ENCODE measurements around the gene CCDC102A.

CCDC102A gene

DNA sequence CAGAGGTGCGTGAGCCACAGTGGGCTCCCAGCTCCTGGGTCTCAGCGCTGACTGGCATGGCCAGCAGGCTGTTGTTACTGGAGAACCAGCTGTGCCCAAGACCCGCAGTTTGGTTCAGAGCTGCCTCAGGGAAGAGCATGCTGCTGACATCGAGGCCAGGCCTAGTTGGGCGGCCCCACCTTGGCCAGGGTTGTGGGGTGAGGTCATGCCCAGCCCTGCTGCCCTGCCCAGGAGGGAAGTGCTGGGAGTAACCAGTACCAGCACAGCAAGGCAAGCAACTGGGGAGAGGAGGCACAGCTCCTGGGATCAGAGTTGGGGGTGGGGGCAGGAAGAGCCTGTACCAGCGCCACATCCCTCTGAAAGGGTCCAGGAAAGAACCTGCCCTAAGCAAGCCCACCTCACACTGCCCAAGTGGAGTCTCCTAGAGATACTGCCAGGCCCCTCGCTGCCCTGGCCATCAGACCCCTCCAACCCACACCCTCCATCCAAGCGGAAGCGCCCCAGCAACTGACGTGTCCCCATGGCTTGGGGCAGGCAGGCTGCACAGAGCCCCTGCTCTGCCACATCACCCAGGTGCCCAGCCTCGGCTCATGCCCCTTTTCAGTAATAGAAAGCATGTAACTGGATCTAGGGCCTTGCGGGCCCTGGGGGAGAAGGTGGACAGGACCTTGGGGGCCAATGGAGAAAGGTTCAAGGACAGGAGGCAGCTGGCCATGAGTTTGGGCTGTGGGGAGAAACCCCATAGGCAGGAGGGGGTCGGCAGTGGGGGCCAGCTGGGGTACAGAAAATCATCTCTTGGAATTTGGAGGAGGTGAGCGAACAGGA, 51.1 kb downstream of the CCDC102A start:
- TF ChIP-seq CTCF (IDR thresholded peaks at IDR 0.05): no peak
- H3K4me3 ChIP-seq: peak overlapping the region; percentile 93
- peak overlapping the region; percentile 77 to 92 for H3K27ac ChIP-seq
- DNase-seq (ENCODE audit: low spot score): no peak

GRCh38 chr16:57484515-57485005, 51.8 kb downstream of the CCDC102A start:
- no peak for DNase-seq (ENCODE audit: low spot score)
- TF ChIP-seq CTCF (IDR thresholded peaks at IDR 0.05): no peak
- Histone ChIP-seq H3K4me3 (peak overlapping the region; percentile 93), H3K27ac (peak overlapping the region; percentile 3 to 92)

DNA sequence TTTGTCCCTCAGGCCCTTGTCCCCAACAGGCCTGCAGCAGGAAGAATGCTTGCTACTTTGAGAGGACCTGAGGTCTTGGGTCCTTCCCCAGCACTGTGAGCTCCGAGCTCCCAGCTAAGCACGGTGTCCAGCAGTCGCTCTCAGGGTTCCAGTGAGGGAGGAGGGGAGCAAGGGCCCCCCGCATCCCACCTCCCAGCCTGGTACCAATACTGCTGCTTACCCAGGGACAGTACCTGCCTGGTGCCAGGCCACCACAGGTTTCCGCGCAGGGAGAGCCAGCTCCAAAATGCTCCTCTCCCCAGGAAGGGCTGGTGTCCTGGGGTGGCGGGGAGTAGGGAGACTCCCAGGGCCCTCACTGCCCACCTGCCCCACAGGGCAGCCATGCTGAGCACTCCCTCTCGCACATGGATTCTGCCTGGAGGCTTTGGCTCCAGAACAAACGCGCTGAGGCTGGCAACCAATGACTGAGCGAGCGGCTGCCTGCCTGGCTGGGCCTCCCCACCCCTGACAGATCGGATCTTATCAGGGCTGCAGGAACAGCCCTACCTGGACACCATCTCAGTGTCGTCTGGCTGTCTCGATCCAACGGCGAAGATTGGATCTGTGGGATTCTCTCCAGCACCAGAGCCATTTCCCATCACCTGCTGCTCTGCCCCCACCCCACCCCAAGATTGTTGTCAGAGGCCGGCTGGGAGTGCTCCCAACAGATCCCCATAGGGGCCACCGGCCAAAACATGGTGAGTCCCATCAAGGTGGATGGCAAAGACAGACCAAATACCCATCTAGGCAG, 52.5 kb downstream of the CCDC102A start:
- peak overlapping the region; percentile 93 for H3K4me3 ChIP-seq
- H3K27ac ChIP-seq: peak overlapping the region; percentile 18 to 92
- TF ChIP-seq CTCF (IDR thresholded peaks at IDR 0.05): no peak
- DNase-seq (ENCODE audit: low spot score): no peak

DNA sequence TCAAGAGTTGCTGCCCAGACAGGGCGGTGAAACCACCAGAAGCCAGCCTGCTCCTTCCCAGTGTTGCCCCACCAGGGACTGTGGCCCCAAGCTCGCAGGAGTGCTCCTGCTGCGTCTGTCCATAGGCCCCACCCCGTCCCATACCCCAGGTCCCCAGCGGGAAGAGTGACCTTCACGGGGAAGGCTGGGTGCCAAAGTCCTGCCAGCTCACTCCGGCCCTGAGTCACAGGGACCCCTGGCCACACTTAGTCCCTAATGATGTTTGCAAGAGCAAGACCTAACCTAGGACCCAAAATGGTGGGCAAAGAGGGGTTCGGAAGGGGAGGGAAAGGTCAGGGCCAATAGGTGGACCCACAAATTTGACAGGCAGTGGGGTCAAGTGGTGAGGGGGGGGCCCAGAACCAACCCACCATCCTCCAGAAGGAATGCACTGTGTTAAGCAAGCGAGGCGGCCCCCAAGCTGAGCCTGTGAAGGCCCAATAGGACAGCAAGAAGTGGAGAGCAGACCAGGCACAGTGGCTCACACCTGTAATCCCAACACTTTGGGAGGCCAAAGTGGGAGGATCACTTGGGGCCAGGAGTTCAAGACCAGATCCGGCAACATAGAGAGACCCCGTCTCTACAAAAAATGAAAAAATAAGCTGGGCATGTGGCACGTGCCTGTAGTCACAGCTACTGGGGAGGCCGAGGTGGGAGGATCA, 53.4 kb downstream of the CCDC102A start:
- no peak overlapping the region for H3K4me3 ChIP-seq
- no peak for DNase-seq (ENCODE audit: low spot score)
- no peak for TF ChIP-seq CTCF (IDR thresholded peaks at IDR 0.05)
- no peak overlapping the region for H3K27ac ChIP-seq

DNA sequence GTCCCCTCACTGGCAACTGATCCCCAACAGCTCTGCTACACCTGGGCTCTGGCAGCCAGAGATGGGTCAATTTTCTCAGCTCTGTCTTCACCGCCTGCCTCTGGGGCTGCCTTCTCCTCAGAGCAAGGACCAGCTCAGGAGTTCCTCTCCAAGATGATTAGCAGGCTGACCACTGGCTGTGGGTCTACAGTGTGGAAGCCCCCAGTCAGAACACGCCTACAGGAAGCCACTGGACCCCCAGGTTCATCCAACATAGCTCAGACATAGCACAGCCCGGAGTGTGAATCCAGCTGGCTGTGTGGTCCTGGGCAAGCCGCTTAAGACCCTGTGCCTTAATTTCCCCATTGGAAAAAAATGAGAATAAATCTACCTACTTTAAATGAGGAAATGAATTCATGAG, 55.0 kb downstream of the CCDC102A start:
- DNase-seq (ENCODE audit: low spot score): no peak
- no peak for TF ChIP-seq CTCF (IDR thresholded peaks at IDR 0.05)
- Histone ChIP-seq H3K27ac (peak overlapping the region in 1 of 2 donors; percentile 90), H3K4me3 (no peak overlapping the region)

GRCh38 chr16:57480754-57481230, 55.6 kb downstream of the CCDC102A start:
- H3K27ac ChIP-seq: peak overlapping the region; percentile 64 to 90
- DNase-seq (ENCODE audit: low spot score): no peak
- peak overlapping the region; percentile 74 for H3K4me3 ChIP-seq
- no peak for TF ChIP-seq CTCF (IDR thresholded peaks at IDR 0.05)

Data from coronary artery (tissue), 2 donors.